Measurements from ENCODE around the gene AMACR. TPM values are rescaled to one million over a fixed set of nuclear protein-coding genes. Genes with fewer than 3 reads are reported as not detected.

Gene AMACR
- 18.9 and 21.7 TPM in 2 replicates for total RNA-seq

- peak; percentile 93 for DNase-seq
Measured at GRCh38 chr5:34007621-34008600, at the start of gene AMACR. Gene AMACR, minus strand, starts transcription at chr5:34008050. Its CDS starts 31 bp downstream, at chr5:34008019.

GRCh38 chr5:34057569-34057968 lies 49.7 kb upstream of the AMACR start:
- no peak for DNase-seq

GRCh38 chr5:34057118-34057517 lies 49.3 kb upstream of the AMACR start:
- DNase-seq: no peak

- DNase-seq: no peak
Measured at GRCh38 chr5:34055667-34056066, 47.8 kb upstream of the AMACR start.

GRCh38 chr5:34054400-34054729 lies 46.5 kb upstream of the AMACR start:
- DNase-seq: no peak

- no peak for DNase-seq
Measured at GRCh38 chr5:34053571-34054399, 45.9 kb upstream of the AMACR start.

- DNase-seq: no peak
Measured at GRCh38 chr5:34053133-34053532, 45.3 kb upstream of the AMACR start.

- DNase-seq: peak; percentile 39
Measured at GRCh38 chr5:34051374-34051980, 43.6 kb upstream of the AMACR start.

GRCh38 chr5:34047774-34048572 lies 40.1 kb upstream of the AMACR start:
- no peak for DNase-seq

- no peak for DNase-seq
Measured at GRCh38 chr5:34047143-34047542, 39.3 kb upstream of the AMACR start.

- DNase-seq: no peak
Measured at GRCh38 chr5:34045996-34046395, 38.1 kb upstream of the AMACR start.

- no peak for DNase-seq
Measured at GRCh38 chr5:34045023-34045422, 37.2 kb upstream of the AMACR start.

- peak; percentile 16 for DNase-seq
Measured at GRCh38 chr5:34043099-34043876, 35.4 kb upstream of the AMACR start, which contains the start of gene C1QTNF3. Gene C1QTNF3, minus strand, starts transcription at chr5:34043213. Its CDS starts 88 bp downstream, at chr5:34043125.

- DNase-seq: peak; percentile 62
Measured at GRCh38 chr5:34042321-34042720, 34.5 kb upstream of the AMACR start.

- DNase-seq: no peak
Measured at GRCh38 chr5:34041247-34041972, 33.6 kb upstream of the AMACR start.

- no peak for DNase-seq
Measured at GRCh38 chr5:34040472-34040871, 32.6 kb upstream of the AMACR start.

- DNase-seq: no peak
Measured at GRCh38 chr5:34039398-34040157, 31.7 kb upstream of the AMACR start.

- DNase-seq: no peak
Measured at GRCh38 chr5:34038838-34039237, 31.0 kb upstream of the AMACR start.

- no peak for DNase-seq
Measured at GRCh38 chr5:34038390-34038789, 30.5 kb upstream of the AMACR start.

GRCh38 chr5:34037726-34038125 lies 29.9 kb upstream of the AMACR start:
- no peak for DNase-seq

Measured in dermis blood vessel endothelial cell (primary cell).